Activated CD8-positive, alpha-beta T cell treated with anti-CD3 and anti-CD28 coated beads for 36 hours (primary cell): ENCODE results near the gene MRAP. TPM values are rescaled to one million over a fixed set of nuclear protein-coding genes. Genes with fewer than 3 reads are reported as not detected.

Experiments
- ATAC-seq: fragments of 200-7000 bp; cut with Tn5 transposase; one replicate; pipeline ENCODE4 v1.10.0; 2021; ENCODE audit warnings: mild to moderate bottlenecking, moderate library complexity
- CTCF ChIA-PET: fragments of 350-600 bp; sonication (Branson Sonifier 250); formaldehyde crosslinking; loops from one replicate; lab custom pipeline; 2021; ENCODE audit warnings: antibody characterized with exemption; lab: Charles Lee
- POLR2A ChIA-PET: fragments of 350-600 bp; sonication (Branson Sonifier 250); formaldehyde crosslinking; loops from one replicate; lab custom pipeline; 2021; ENCODE audit warnings: antibody characterized with exemption; lab: Charles Lee
- DNase-seq: peaks from one replicate; pipeline ENCODE4 v3.0.0-alpha.2; 2020
- H3K27ac Mint-ChIP-seq: one replicate; pipeline ENCODE4 v1.8.0; 2021; ENCODE audit warnings: mild to moderate bottlenecking, mixed read lengths
- H3K27me3 Mint-ChIP-seq: one replicate; pipeline ENCODE4 v1.8.0; 2021; ENCODE audit warnings: mixed read lengths
- H3K36me3 Mint-ChIP-seq: one replicate; pipeline ENCODE4 v1.8.0; 2021; ENCODE audit warnings: low read depth, mixed read lengths
- H3K4me1 Mint-ChIP-seq: one replicate; pipeline ENCODE4 v1.8.0; 2021; ENCODE audit warnings: low read depth, mixed read lengths
- H3K4me3 Mint-ChIP-seq: one replicate; pipeline ENCODE4 v1.8.0; 2021; ENCODE audit warnings: mild to moderate bottlenecking, moderate library complexity, mixed read lengths
- H3K9me3 Mint-ChIP-seq: one replicate; pipeline ENCODE4 v1.8.0; 2021; ENCODE audit warnings: mixed read lengths
- CTCF ChIP-seq: fragments of 200-600 bp; IDR thresholded peaks from one replicate; pipeline ENCODE4 v1.8.0; 2022; ENCODE audit warnings: antibody characterized with exemption, mild to moderate bottlenecking
- intact Hi-C: fragments of 100-400 bp; cut with micrococcal nuclease; formaldehyde crosslinking; loops from one replicate; pipeline ENCODE4 v1.10.0; 2022
- total RNA-seq, 2 experiments: library from RNA; stranded (reverse); gene quantifications; one replicate each; pipeline ENCODE4 v1.2.3, GENCODE V29; 2021

The MRAP gene
- total RNA-seq, 2 experiments from 2014 or later = not detected

DNA sequence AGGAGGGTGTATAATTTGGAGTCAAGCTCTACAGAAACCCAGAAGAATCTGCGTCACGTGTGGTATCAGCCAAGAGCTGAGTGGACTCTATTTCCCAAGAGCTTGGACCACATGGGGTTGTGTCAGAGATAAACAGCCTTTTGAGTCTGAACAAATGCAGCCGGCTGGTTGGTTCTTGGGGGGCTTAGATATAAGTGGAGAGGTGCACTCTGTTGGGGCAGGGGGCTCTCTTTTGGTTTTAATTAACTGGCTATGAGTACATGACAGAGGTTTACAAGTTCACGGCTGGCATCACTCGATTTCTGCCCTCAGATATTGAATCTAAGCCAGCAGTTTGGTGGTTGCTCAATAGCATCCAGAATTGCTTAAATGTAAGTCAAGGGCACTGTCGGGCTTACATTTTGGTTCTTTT lies 501 bp upstream of the MRAP start:
- Mint-ChIP-seq H3K36me3 (peaks cover 15% of the 10 kb centered on the region), H3K4me3 (no peak overlapping the region), H3K9me3 (no peaks in the 10 kb centered on the region), H3K27ac (no peak overlapping the region), H3K27me3 (no peaks in the 10 kb centered on the region), H3K4me1 (no peaks in the 10 kb centered on the region)
- ChIA-PET CTCF (no interaction called here), POLR2A (interaction anchor here (1.0 kb wide), 1 partner anchor 19 kb away, joined by 3 read pairs; no protein-coding TSS in a partner anchor)
- intact Hi-C loops = no loop called here
- ATAC-seq (no peak), DNase-seq (no peak)
- TF ChIP-seq CTCF = no peak

DNA sequence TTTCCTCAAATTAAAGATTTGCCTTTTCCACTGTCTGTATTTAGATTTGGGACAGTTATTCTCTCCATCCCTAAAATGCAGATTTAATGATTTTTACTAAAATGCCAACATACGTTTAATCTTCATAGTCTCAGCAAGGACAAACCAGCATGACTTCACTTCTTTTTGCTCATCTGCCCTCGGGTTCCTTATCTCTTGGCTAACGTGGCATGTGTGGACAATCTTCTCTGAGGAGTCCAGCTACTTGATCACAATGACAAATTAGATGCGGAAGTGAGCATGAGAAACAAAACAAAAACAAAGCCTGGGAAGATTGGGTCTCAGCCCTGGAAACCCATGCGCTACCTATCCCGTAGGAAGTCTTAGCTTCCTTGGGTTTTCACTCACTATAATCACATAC lies 1.0 kb downstream of the MRAP start:
- no peak overlapping the region for H3K27ac Mint-ChIP-seq
- no peak overlapping the region for H3K4me3 Mint-ChIP-seq
- ChIA-PET POLR2A (no interaction called here), CTCF (no interaction called here)
- no peaks in the 10 kb centered on the region for H3K9me3 Mint-ChIP-seq
- TF ChIP-seq CTCF = no peak
- ATAC-seq = no peak
- no peaks in the 10 kb centered on the region for H3K4me1 Mint-ChIP-seq
- H3K27me3 Mint-ChIP-seq = no peaks in the 10 kb centered on the region
- peaks cover 15% of the 10 kb centered on the region for H3K36me3 Mint-ChIP-seq
- no peak for DNase-seq
- intact Hi-C loops = no loop called here

DNA sequence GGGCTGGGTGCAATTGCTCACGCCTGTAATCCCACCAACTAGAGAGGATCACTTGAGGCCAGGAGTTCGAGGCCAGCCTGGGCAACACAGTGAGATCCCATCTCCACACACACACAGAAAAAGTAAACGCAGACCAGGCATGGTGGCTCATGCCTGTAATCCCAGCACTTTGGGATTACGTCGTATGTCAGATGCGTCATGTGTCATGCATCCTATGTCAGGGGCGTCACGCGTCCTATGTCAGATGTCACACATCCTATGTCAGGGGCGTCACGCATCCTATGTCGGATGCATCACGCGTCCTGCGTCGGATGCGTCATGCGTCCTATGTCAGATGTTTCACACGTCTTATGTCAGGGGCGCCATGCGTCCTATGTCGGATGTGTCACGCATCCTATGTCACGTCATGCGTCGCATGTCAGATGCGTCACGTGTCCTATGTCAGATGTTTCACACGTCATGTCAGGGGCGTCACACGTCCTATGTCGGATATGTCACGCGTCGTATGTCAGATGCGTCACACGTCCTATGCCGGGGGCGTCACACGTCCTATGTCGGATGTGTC lies 1.5 kb downstream of the MRAP start:
- H3K27ac Mint-ChIP-seq = no peak overlapping the region
- H3K4me1 Mint-ChIP-seq = no peaks in the 10 kb centered on the region
- DNase-seq (no peak), ATAC-seq (no peak)
- H3K36me3 Mint-ChIP-seq = peaks cover 17% of the 10 kb centered on the region
- intact Hi-C loops = no loop called here
- H3K9me3 Mint-ChIP-seq = no peaks in the 10 kb centered on the region
- H3K27me3 Mint-ChIP-seq = no peaks in the 10 kb centered on the region
- no peak for TF ChIP-seq CTCF
- ChIA-PET POLR2A (no interaction called here), CTCF (no interaction called here)
- no peak overlapping the region for H3K4me3 Mint-ChIP-seq

DNA sequence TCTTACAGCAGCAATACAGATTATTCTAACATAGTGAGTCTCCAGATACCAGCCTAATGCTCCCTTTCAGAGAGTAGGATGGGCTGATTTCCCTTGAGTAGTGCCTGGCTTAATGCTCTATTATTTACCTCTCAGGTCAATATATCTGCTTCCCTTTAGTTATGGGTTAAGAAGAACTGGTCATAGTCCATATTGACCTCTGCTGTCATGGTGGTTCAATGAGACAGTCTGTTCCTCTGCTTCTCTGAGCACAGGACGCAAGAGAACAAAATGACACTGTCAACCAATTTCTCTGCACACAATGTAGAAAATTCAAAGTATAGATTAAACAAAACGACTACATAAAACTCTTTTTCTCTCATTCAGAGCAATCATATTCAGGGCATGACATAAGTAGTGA lies 2.9 kb downstream of the MRAP start:
- ChIA-PET POLR2A (no interaction called here), CTCF (no interaction called here)
- no peak overlapping the region for H3K27ac Mint-ChIP-seq
- TF ChIP-seq CTCF = no peak
- DNase-seq (no peak), ATAC-seq (no peak)
- H3K9me3 Mint-ChIP-seq = no peaks in the 10 kb centered on the region
- no peak overlapping the region for H3K4me3 Mint-ChIP-seq
- intact Hi-C loops = no loop called here
- H3K4me1 Mint-ChIP-seq = no peaks in the 10 kb centered on the region
- peaks cover 18% of the 10 kb centered on the region for H3K36me3 Mint-ChIP-seq
- H3K27me3 Mint-ChIP-seq = no peaks in the 10 kb centered on the region

DNA sequence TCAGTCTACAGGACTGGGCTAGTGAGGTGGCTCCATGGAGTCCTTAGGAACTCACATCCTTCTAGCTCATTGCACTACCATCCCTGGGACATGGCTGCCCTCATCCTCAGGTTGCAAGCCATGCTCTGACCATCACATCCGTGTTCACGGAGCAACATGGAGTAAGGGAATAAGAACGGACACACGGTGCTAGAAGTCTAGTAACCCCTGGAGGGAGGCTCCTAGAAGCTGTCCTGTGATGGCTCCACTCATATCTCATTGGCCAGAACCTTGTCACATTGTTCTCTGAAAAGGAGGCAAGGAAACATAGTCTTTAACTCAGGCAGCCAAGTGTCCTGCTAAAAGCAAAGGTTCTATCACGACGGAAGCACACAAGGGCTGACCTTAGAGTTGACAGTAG lies 3.9 kb downstream of the MRAP start:
- Mint-ChIP-seq H3K4me1 (no peaks in the 10 kb centered on the region), H3K36me3 (peaks cover 21% of the 10 kb centered on the region), H3K4me3 (no peak overlapping the region), H3K27ac (no peak overlapping the region), H3K9me3 (no peaks in the 10 kb centered on the region), H3K27me3 (no peaks in the 10 kb centered on the region)
- ATAC-seq (no peak), DNase-seq (no peak)
- intact Hi-C loops = no loop called here
- ChIA-PET POLR2A (no interaction called here), CTCF (no interaction called here)
- TF ChIP-seq CTCF = no peak
